ENCODE measurements around the gene ATP6V0E1. TPM values are rescaled to one million over a fixed set of nuclear protein-coding genes. Genes with fewer than 3 reads are reported as not detected.

ATP6V0E1 gene
- total RNA-seq: 100 to 1,000 TPM; 102 to 109 TPM

- ChIA-PET POLR2A (interaction anchor here (0.6 to 1.9 kb wide), 11 partner anchors 25 to 348 kb away, joined by 3 to 12 read pairs (median 3); partner anchors contain the start of genes BNIP1 and RPL26L1), CTCF (interaction anchor here (0.6 to 2.4 kb wide), 32 partner anchors 11 to 348 kb away, joined by 3 to 16 read pairs (median 4); partner anchors contain the start of genes BNIP1 and RPL26L1)
- Mint-ChIP-seq H3K4me1 (peaks cover 35% of the 10 kb centered on the region), H3K27ac (peak within 1 kb of the TSS; percentile 99), H3K36me3 (ENCODE audit: low read depth) (peaks cover 34% of the 10 kb centered on the region), H3K9me3 (ENCODE audit: low read depth) (no peaks in the 10 kb centered on the region), H3K27me3 (no peaks in the 10 kb centered on the region), H3K4me3 (peak within 1 kb of the TSS; percentile 96)
- intact Hi-C loops (cut with DNase I, micrococcal nuclease): loop anchor here (1.0 to 2.0 kb wide), 10 partner anchors 24 to 633 kb away; partner anchors contain the start of genes BNIP1 (in 2 of the 2), CREBRF (in 2 of the 2), RPL26L1 (in 2 of the 2) and BOD1 (in 1 of the 2)
- peak; percentile 87 for ATAC-seq
- peak; percentile 98 for DNase-seq
Observed at GRCh38 chr5:172983542-172984243, at the start of gene ATP6V0E1. Gene ATP6V0E1 (plus strand): TSS chr5:172983771. CDS start chr5:172983861, 90 bp downstream.

GRCh38 chr5:172935096-172935495, 48.5 kb upstream of the ATP6V0E1 start:
- CTCF ChIA-PET: interaction anchor here (0.6 to 15.7 kb wide), 6 partner anchors 51 to 265 kb away, joined by 3 to 279 read pairs (median 4); no protein-coding TSS in a partner anchor
- Mint-ChIP-seq H3K9me3 (ENCODE audit: low read depth) (no peaks in the 10 kb centered on the region), H3K27ac (no peak overlapping the region), H3K4me1 (peaks cover 4% of the 10 kb centered on the region), H3K4me3 (no peak overlapping the region), H3K36me3 (ENCODE audit: low read depth) (peaks cover 5% of the 10 kb centered on the region), H3K27me3 (no peaks in the 10 kb centered on the region)
- DNase-seq (no peak), ATAC-seq (no peak)
- intact Hi-C loops (cut with DNase I, micrococcal nuclease): no loop called here
- POLR2A ChIA-PET: no interaction called here

- no peaks in the 10 kb centered on the region for H3K9me3 Mint-ChIP-seq (ENCODE audit: low read depth)
- ATAC-seq (no peak), DNase-seq (no peak)
- intact Hi-C loops (cut with DNase I, micrococcal nuclease): no loop called here
- POLR2A ChIA-PET: no interaction called here
- peaks cover 4% of the 10 kb centered on the region for H3K4me1 Mint-ChIP-seq
- peaks cover 5% of the 10 kb centered on the region for H3K36me3 Mint-ChIP-seq (ENCODE audit: low read depth)
- no peak overlapping the region for H3K27ac Mint-ChIP-seq
- H3K4me3 Mint-ChIP-seq: no peak overlapping the region
- CTCF ChIA-PET: interaction anchor here (1.3 to 15.7 kb wide), 2 partner anchors 219 to 227 kb away, joined by 4 to 279 read pairs; no protein-coding TSS in a partner anchor
- no peaks in the 10 kb centered on the region for H3K27me3 Mint-ChIP-seq
Observed at GRCh38 chr5:172936401-172936800, 47.2 kb upstream of the ATP6V0E1 start.

- no peaks in the 10 kb centered on the region for H3K27me3 Mint-ChIP-seq
- H3K4me1 Mint-ChIP-seq: no peaks in the 10 kb centered on the region
- peak; percentile 47 for DNase-seq
- ChIA-PET POLR2A (interaction anchor here (0.5 kb wide), 1 partner anchor 492 kb away, joined by 3 read pairs; no protein-coding TSS in a partner anchor), CTCF (interaction anchor here (15.7 kb wide), 1 partner anchor 229 kb away, joined by 279 read pairs; no protein-coding TSS in a partner anchor)
- no peak overlapping the region for H3K4me3 Mint-ChIP-seq
- no peak overlapping the region for H3K27ac Mint-ChIP-seq
- intact Hi-C loops (cut with DNase I, micrococcal nuclease): no loop called here
- ATAC-seq: peak; percentile 58
- no peaks in the 10 kb centered on the region for H3K9me3 Mint-ChIP-seq (ENCODE audit: low read depth)
- peaks cover 5% of the 10 kb centered on the region for H3K36me3 Mint-ChIP-seq (ENCODE audit: low read depth)
Observed at GRCh38 chr5:172939071-172939470, 44.5 kb upstream of the ATP6V0E1 start.

GRCh38 chr5:172939611-172940267, 43.8 kb upstream of the ATP6V0E1 start:
- no peak for ATAC-seq
- H3K4me1 Mint-ChIP-seq: no peaks in the 10 kb centered on the region
- no peak overlapping the region for H3K27ac Mint-ChIP-seq
- H3K27me3 Mint-ChIP-seq: no peaks in the 10 kb centered on the region
- H3K4me3 Mint-ChIP-seq: no peak overlapping the region
- CTCF ChIA-PET: interaction anchor here (1.1 to 15.7 kb wide), 3 partner anchors 33 to 230 kb away, joined by 3 to 279 read pairs (median 4); no protein-coding TSS in a partner anchor
- POLR2A ChIA-PET: no interaction called here
- DNase-seq: no peak
- peaks cover 5% of the 10 kb centered on the region for H3K36me3 Mint-ChIP-seq (ENCODE audit: low read depth)
- intact Hi-C loops (cut with DNase I, micrococcal nuclease): no loop called here
- H3K9me3 Mint-ChIP-seq (ENCODE audit: low read depth): no peaks in the 10 kb centered on the region

GRCh38 chr5:172940268-172941066, 43.1 kb upstream of the ATP6V0E1 start:
- Mint-ChIP-seq H3K36me3 (ENCODE audit: low read depth) (peaks cover 5% of the 10 kb centered on the region), H3K27ac (no peak overlapping the region)

GRCh38 chr5:172941067-172941516, 42.5 kb upstream of the ATP6V0E1 start:
- Mint-ChIP-seq H3K4me3 (no peak overlapping the region), H3K36me3 (ENCODE audit: low read depth) (peaks cover 3% of the 10 kb centered on the region), H3K27ac (no peak overlapping the region), H3K27me3 (no peaks in the 10 kb centered on the region), H3K4me1 (no peaks in the 10 kb centered on the region), H3K9me3 (ENCODE audit: low read depth) (no peaks in the 10 kb centered on the region)
- no peak for ATAC-seq
- intact Hi-C loops (cut with DNase I, micrococcal nuclease): no loop called here
- CTCF ChIA-PET: interaction anchor here (0.7 to 15.7 kb wide), 3 partner anchors 9 to 231 kb away, joined by 4 to 279 read pairs (median 4); no protein-coding TSS in a partner anchor
- DNase-seq: no peak
- POLR2A ChIA-PET: interaction anchor here (0.6 to 0.7 kb wide), 2 partner anchors 548 to 643 kb away, joined by 3 to 4 read pairs; no protein-coding TSS in a partner anchor

More at GRCh38 chr5:172940268-172941066, 43.1 kb upstream of the ATP6V0E1 start:
- H3K9me3 Mint-ChIP-seq (ENCODE audit: low read depth): no peaks in the 10 kb centered on the region
- ATAC-seq (no peak), DNase-seq (no peak)
- CTCF ChIA-PET: interaction anchor here (1.1 to 15.7 kb wide), 3 partner anchors 32 to 231 kb away, joined by 3 to 279 read pairs (median 4); no protein-coding TSS in a partner anchor
- H3K27me3 Mint-ChIP-seq: no peaks in the 10 kb centered on the region
- no peak overlapping the region for H3K4me3 Mint-ChIP-seq
- POLR2A ChIA-PET: interaction anchor here (0.6 kb wide), 1 partner anchor 547 kb away, joined by 3 read pairs; no protein-coding TSS in a partner anchor
- intact Hi-C loops (cut with DNase I, micrococcal nuclease): no loop called here
- H3K4me1 Mint-ChIP-seq: no peaks in the 10 kb centered on the region

GRCh38 chr5:172942556-172942955, 41.0 kb upstream of the ATP6V0E1 start:
- Mint-ChIP-seq H3K9me3 (ENCODE audit: low read depth) (no peaks in the 10 kb centered on the region), H3K27ac (no peak overlapping the region), H3K4me1 (no peaks in the 10 kb centered on the region), H3K4me3 (no peak overlapping the region), H3K36me3 (ENCODE audit: low read depth) (peaks cover 3% of the 10 kb centered on the region), H3K27me3 (no peaks in the 10 kb centered on the region)
- ATAC-seq (no peak), DNase-seq (no peak)
- POLR2A ChIA-PET: no interaction called here
- intact Hi-C loops (cut with DNase I, micrococcal nuclease): no loop called here
- CTCF ChIA-PET: interaction anchor here (0.7 to 15.7 kb wide), 3 partner anchors 10 to 233 kb away, joined by 3 to 279 read pairs (median 3); no protein-coding TSS in a partner anchor

- no peaks in the 10 kb centered on the region for H3K27me3 Mint-ChIP-seq
- H3K27ac Mint-ChIP-seq: no peak overlapping the region
- H3K36me3 Mint-ChIP-seq (ENCODE audit: low read depth): peaks cover 3% of the 10 kb centered on the region
- intact Hi-C loops (cut with DNase I, micrococcal nuclease): no loop called here
- ATAC-seq (no peak), DNase-seq (no peak)
- no peaks in the 10 kb centered on the region for H3K4me1 Mint-ChIP-seq
- no peak overlapping the region for H3K4me3 Mint-ChIP-seq
- ChIA-PET CTCF (interaction anchor here (0.7 to 15.7 kb wide), 2 partner anchors 234 to 236 kb away, joined by 4 to 279 read pairs; no protein-coding TSS in a partner anchor), POLR2A (no interaction called here)
- H3K9me3 Mint-ChIP-seq (ENCODE audit: low read depth): no peaks in the 10 kb centered on the region
Observed at GRCh38 chr5:172943283-172943841, 40.2 kb upstream of the ATP6V0E1 start.

GRCh38 chr5:172943906-172944305, 39.7 kb upstream of the ATP6V0E1 start:
- ATAC-seq (no peak), DNase-seq (no peak)
- intact Hi-C loops (cut with DNase I, micrococcal nuclease): no loop called here
- ChIA-PET POLR2A (no interaction called here), CTCF (interaction anchor here (0.7 kb wide), 1 partner anchor 237 kb away, joined by 4 read pairs; no protein-coding TSS in a partner anchor)
- no peaks in the 10 kb centered on the region for H3K4me1 Mint-ChIP-seq
- H3K9me3 Mint-ChIP-seq (ENCODE audit: low read depth): no peaks in the 10 kb centered on the region
- no peaks in the 10 kb centered on the region for H3K27me3 Mint-ChIP-seq
- no peak overlapping the region for H3K27ac Mint-ChIP-seq
- H3K36me3 Mint-ChIP-seq (ENCODE audit: low read depth): peaks cover 3% of the 10 kb centered on the region
- no peak overlapping the region for H3K4me3 Mint-ChIP-seq

Data from activated CD4-positive, alpha-beta T cell treated with anti-CD3 and anti-CD28 coated beads for 36 hours (primary cell).